Fibroblast of skin of left quadriceps (primary cell): Measurements from ENCODE around the gene EXOC6B.

Source experiments
- DNase-seq, 2 experiments: peaks; one replicate each; pipeline ENCODE4 v3.0.0-alpha.2; 2013; ENCODE audit warnings: low read depth in 2 of 2

The EXOC6B gene

GRCh38 chr2:72363406-72363805, 462.4 kb downstream of the EXOC6B start:
- no peak for DNase-seq

GRCh38 chr2:72362733-72363132, 463.1 kb downstream of the EXOC6B start:
- no peak for DNase-seq

- DNase-seq: no peak
Observed at GRCh38 chr2:72361521-72361920, 464.3 kb downstream of the EXOC6B start.

- no peak for DNase-seq
Observed at GRCh38 chr2:72361042-72361441, 464.8 kb downstream of the EXOC6B start.

DNA sequence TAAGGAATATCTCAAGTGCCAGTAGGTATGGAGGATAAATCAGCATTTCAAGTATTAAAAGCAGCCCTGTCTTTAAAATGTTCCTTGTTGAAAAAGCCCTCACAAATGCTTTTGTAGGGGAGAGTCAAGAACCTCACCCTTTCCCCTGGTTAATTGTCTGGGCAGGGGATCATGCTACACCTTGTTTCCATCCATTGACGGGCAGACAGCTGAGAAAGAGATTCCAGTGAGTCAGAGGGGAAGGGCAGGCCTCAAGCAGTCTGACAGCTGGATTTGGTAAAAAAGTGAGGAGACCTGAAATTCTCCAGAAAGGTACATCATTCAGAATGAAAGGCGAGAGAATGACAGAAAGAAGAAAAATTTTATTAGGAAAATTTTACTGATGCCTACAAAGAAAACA, 475.0 kb downstream of the EXOC6B start:
- no peak for DNase-seq

DNA sequence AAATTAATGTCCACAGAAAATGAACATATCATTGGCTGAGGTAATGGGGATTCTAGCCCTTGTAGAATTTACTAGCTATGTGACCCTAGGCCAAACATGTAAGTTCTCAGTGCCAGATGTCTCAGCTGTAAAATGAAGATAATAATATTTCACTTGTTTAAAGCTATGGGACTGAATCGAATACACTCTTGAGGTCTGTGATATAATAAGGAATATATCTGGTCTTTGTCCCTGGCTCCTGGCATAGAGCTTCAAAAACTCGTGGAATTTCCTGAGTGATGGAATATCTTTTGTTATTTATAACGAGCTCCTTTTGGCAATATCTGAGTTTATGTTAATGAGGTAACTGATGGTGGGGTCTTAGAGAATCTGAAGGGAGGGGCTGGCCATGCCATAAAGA, 476.8 kb downstream of the EXOC6B start:
- no peak for DNase-seq

GRCh38 chr2:72347081-72347480, 478.8 kb downstream of the EXOC6B start:
- DNase-seq: no peak

DNA sequence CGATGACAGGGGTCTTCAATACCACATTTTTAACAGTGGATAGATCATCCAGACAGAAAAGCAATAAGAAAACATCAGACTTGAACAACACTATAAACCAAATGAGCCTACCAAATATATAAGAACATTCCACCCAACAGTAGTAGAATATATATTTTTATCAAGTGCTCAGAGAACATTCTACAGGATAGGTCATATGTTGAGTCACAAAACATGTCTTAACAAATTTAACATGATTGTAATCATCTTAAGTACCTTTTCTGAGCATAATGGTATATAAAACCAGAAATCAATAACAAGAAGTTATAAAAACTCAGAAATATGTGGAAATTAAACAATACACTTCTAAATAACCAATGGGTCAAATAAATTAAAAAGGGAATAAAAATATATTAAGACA, 484.2 kb downstream of the EXOC6B start:
- DNase-seq: no peak

- no peak for DNase-seq
Observed at GRCh38 chr2:72340665-72341064, 485.2 kb downstream of the EXOC6B start.

- no peak for DNase-seq
Observed at GRCh38 chr2:72338076-72338475, 487.8 kb downstream of the EXOC6B start.

GRCh38 chr2:72332720-72333119, 493.1 kb downstream of the EXOC6B start:
- no peak for DNase-seq

DNA sequence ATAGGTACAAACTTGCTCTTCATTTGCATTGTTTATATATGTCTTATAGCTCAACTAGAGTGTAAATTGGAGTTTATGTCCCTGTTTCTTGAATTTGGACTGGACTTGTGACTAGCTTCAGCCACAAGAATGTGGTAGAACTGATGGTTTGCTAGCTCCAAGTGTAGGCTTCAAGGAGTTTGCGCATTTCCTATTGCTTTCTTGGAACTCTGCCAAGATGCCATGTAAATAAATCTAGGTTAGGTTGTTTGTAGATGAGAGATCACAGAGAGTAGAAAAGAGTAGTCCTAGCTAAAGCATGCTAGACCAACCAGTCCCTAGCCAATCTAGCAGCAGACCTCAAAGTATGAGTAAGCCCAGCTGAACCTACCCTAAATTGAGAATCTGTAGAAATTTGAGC, 495.2 kb downstream of the EXOC6B start:
- DNase-seq: no peak

DNA sequence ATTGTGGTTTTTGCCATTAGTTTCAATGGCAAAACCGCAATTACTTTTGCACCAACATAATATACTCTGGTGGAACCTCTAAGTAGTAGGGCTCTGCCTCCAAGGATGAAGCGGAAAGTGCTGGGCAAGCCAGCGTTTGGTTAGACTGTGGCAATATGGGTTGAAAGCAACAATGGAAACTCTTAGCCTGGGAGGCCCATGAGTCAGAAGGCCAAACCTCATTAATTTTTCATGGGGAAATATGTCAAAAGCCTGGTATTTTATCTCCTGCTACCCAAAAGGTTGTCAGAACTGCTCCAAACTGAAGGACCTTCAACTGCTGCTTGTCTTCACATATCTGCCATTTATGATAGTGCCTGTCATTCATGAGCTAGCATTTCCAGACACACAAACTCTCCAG, 499.1 kb downstream of the EXOC6B start:
- no peak for DNase-seq

DNA sequence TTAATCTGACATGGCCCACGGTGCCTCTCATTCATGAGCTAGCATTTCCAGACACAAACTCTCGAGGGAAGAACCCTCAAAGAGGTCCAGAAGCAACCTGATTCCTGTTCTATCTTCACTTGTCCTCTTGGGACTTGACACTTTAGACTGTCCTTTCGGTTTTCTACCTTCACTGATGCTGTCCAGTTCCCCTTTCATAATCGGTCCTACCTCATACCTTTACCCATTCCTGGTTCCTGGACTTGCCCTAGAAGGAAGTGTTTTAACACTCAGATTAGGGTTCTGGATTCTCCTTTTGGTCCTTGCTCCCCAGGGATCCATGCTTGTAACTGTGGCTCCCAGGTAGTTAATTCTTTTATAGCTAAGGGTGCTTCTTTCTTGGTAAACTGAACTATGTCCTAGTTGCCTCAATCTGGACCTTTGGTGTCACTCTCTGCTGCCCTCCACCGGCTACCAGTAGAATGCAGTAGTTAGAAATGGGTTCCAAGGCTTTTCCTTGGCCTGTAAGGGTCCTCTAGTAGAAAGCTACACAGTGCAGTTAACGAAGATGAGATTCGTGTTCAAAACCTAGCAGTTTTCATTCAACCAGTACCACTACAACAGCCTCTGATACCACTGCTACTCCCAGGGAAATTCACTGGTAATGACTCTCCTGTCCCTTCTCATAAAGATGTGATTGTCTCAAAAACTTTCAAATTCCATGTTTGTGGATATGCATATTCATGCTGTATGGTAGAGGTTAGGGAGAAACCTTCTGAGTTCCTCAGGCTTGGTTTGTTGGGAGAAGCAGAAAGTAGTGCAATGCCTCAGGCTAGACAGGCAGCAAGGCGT, 500.0 kb downstream of the EXOC6B start:
- no peak for DNase-seq

DNA sequence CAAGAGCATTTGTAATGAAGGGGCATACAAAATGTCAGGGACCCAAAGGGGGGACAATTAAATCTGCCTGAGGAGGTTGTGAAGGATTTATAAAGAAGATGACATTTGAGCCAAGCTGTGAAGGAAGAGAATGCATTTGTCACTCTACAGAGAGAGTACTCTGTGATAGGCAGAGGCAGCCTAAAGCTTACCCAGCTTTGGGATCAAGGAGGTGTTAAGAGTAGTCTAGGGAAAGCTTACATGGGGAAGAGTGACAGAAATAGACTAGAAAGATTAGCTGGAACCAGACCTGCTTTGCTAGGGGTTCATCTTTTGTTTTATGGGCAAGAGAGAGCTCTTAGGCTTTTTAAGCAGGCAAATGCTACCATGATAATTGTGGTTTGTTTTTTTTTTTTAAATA, 509.1 kb downstream of the EXOC6B start:
- DNase-seq: no peak

DNA sequence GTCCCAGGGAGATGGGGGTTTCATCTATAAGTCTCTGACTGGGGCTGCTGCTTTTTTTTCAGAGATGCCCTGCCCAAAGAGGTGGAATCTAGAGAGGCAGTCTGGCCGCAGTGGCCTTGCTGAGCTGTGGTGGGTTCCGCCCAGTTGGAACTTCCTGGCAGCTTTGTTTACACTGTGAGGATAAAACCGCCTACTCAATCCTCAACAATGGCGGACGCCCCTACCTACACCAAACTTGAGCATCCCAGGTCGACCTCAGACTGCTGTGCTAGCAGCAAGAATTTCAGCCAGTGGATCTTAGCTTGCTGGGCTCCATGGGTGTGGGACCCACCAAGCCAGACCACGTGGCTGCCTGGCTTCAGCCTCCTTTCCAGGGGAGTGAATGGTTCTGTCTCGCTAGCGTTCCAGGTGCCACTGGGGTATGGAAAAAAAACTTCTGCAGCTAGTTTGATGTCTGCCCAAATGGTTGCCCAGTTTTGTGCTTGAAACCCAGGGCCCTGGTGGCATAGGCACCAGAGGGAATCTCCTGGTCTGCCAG, 525.6 kb downstream of the EXOC6B start:
- no peak for DNase-seq

DNA sequence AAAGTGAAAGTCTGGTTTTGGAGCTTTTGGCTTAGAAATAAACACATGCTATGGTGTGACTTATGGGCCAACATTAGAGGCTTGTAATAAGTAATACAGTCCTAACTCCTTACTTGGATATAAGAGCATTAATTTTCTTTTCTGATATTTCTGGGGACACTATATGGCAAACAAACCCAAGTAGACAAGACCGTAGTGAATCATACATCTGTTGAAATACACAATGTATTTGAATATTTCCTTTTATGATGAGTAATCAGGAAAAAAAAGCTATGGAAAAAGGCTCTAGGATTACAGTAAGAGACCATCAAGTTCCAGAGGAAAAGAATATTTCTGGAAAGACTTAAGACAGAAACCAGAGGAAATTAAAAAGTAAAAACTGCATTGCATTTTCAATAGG, 532.2 kb downstream of the EXOC6B start:
- peak; percentile 13 for DNase-seq

GRCh38 chr2:72292433-72292832, 533.4 kb downstream of the EXOC6B start:
- no peak for DNase-seq

DNA sequence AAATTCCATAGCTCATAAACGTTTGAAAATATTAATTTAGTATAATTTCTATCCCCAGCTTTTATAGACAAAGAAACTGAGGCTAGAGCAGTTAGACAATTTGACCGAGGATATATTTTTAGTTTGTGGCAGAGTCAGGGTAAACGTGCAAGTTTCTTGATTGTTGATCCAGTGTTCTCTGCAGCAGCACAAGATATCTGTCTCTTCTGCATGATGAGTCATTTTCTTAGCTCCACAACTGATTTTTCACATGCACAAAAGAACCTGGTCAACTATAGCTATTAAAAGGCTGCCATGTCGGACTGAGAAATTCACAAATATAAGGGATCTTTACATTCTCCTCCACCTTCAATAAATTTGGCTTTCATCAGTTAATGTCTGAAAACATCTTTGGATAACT, 534.8 kb downstream of the EXOC6B start:
- DNase-seq: no peak

DNA sequence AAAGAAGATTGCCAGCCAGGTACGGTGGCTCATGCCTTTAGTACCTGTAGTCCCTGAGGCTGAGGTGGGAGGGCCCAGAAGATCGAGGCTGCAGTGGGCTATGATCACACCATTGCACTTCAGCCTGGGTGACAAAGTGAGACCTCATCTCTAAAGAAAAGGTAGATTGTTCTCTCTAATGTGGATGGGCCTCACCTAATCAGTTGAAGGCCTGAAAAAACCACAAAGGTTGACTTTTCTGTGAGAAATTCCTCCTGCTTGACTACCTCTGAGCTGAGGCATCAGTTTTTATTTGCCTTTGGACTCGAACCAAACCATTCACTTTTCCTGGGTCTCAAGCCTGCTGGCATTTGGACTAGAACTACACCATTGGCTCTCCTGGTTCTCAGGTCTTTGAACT, 536.1 kb downstream of the EXOC6B start:
- no peak for DNase-seq

DNA sequence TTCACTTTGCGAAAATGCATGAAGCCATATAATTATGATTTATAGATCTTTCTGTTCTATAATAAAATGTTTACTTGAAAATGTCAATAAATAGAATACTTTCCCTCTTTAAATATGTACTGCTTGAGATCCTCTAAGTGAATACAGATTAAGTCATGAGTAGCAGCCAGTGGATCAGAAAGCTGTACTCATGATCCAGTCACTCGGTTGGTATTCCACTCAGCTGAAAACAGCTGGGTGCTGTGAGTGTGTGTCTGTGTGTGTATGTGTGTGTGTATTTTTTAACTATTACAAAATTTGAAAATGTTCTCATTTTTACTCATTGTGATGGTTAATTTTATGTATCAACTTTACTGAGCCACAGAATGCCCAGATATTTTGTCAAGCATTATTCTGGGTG, 536.5 kb downstream of the EXOC6B start:
- DNase-seq: peak; percentile 11 to 15

GRCh38 chr2:72278046-72278445, 547.8 kb downstream of the EXOC6B start:
- peak; percentile 15 to 16 for DNase-seq

DNA sequence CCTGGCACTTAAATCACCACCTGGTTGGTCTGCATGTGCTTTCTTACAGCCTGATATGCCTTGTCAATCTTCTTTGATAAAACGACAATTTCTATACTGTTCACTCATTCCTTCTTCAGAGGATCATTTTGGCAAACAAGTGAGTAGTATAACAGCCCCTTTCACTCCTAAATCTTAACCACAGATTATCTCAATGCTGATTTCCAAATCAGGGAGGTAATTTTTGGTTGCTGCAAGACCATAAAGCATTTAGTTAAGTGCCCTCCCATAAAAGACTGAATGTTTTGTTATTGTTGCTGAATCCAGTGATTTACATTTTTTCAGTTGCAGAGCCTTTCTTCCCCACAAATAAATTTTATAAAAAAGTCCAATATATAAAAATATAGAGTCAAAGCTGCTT, 549.0 kb downstream of the EXOC6B start:
- no peak for DNase-seq

DNA sequence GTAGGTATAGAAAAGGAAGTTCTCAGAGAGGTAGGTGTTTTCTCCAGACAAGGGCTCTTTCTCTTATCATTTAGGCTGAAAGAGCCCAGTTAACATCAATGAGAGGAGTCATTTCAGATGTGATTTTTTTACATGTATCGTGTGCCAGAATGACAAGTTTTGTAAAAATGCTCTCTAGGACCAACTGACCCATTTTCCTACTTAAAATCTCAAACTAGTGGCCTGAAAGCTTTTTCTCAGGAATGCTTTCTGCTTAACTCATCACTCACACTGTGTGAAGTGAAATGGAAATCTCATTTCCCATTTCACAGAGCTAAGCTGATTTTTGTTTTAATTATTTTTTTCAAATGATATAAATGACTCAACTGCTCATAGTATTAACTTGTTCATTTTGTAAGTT, 549.5 kb downstream of the EXOC6B start:
- no peak for DNase-seq
